ENCODE results near the gene MKRN2. TPM values are rescaled to one million over a fixed set of nuclear protein-coding genes. Genes with fewer than 3 reads are reported as not detected.
A peak's percentile ranks its signal among the peaks of the same experiment; 100 is the strongest.

Gene MKRN2
- polyA plus RNA-seq (2013, experiment 1 of 2): 14.0 TPM
- 17.4 TPM for polyA plus RNA-seq (2013, experiment 2 of 2)

- H3K27ac ChIP-seq (ENCODE audit: low read depth, low read length): peak within 1 kb of the TSS; percentile 91
- no peaks in the 10 kb centered on the region for H3K9me3 ChIP-seq (ENCODE audit: insufficient read depth, low read depth, low read length)
- peak within 1 kb of the TSS; percentile 68 for H3K4me3 ChIP-seq (ENCODE audit: low read length)
- H3K36me3 ChIP-seq (ENCODE audit: insufficient read depth, low read length): no peaks in the 10 kb centered on the region
- H3K27me3 ChIP-seq (ENCODE audit: insufficient read depth, low read length): no peaks in the 10 kb centered on the region
- H3K9ac ChIP-seq (ENCODE audit: low read depth, low read length): peak within 1 kb of the TSS; percentile 90
- WGBS: under 1% methylated on average over 77 of the region's 77 CpGs
- peaks cover 22% of the 10 kb centered on the region for H3K4me1 ChIP-seq (ENCODE audit: insufficient read depth, low read length)
Observed at GRCh38 chr3:12556690-12557472, at the start of gene MKRN2. TSS of gene MKRN2 (plus strand) at chr3:12557087. CDS start at chr3:12557151, 64 bp downstream.

GRCh38 chr3:12507591-12508281, 49.2 kb upstream of the MKRN2 start:
- no peak overlapping the region for H3K27ac ChIP-seq (ENCODE audit: low read depth, low read length)
- no peaks in the 10 kb centered on the region for H3K27me3 ChIP-seq (ENCODE audit: insufficient read depth, low read length)
- H3K36me3 ChIP-seq (ENCODE audit: insufficient read depth, low read length): peaks cover 69% of the 10 kb centered on the region
- H3K9me3 ChIP-seq (ENCODE audit: insufficient read depth, low read depth, low read length): no peaks in the 10 kb centered on the region
- no peak overlapping the region for H3K4me3 ChIP-seq (ENCODE audit: low read length)
- 83% methylated on average over 8 of the region's 8 CpGs for WGBS
- H3K9ac ChIP-seq (ENCODE audit: low read depth, low read length): no peak overlapping the region
- peaks cover 8% of the 10 kb centered on the region; the same call in 1 of the 2 replicates for H3K4me1 ChIP-seq (ENCODE audit: insufficient read depth, low read length)

GRCh38 chr3:12508291-12508700, 48.6 kb upstream of the MKRN2 start:
- Histone ChIP-seq H3K9ac (ENCODE audit: low read depth, low read length) (no peak overlapping the region), H3K27me3 (ENCODE audit: insufficient read depth, low read length) (no peaks in the 10 kb centered on the region), H3K4me3 (ENCODE audit: low read length) (no peak overlapping the region), H3K36me3 (ENCODE audit: insufficient read depth, low read length) (peaks cover 69% of the 10 kb centered on the region), H3K4me1 (ENCODE audit: insufficient read depth, low read length) (peaks cover 8% of the 10 kb centered on the region; the same call in 1 of the 2 replicates), H3K9me3 (ENCODE audit: insufficient read depth, low read depth, low read length) (no peaks in the 10 kb centered on the region), H3K27ac (ENCODE audit: low read depth, low read length) (no peak overlapping the region)
- 62% methylated on average over 5 of the region's 5 CpGs for WGBS

GRCh38 chr3:12509466-12509865, 47.4 kb upstream of the MKRN2 start:
- Histone ChIP-seq H3K9me3 (ENCODE audit: insufficient read depth, low read depth, low read length) (no peaks in the 10 kb centered on the region), H3K9ac (ENCODE audit: low read depth, low read length) (no peak overlapping the region), H3K27ac (ENCODE audit: low read depth, low read length) (no peak overlapping the region), H3K4me3 (ENCODE audit: low read length) (no peak overlapping the region), H3K36me3 (ENCODE audit: insufficient read depth, low read length) (peaks cover 66% of the 10 kb centered on the region), H3K4me1 (ENCODE audit: insufficient read depth, low read length) (peaks cover 8% of the 10 kb centered on the region; the same call in 1 of the 2 replicates), H3K27me3 (ENCODE audit: insufficient read depth, low read length) (no peaks in the 10 kb centered on the region)
- WGBS: 95% methylated on average over 3 of the region's 3 CpGs

GRCh38 chr3:12512534-12513118, 44.3 kb upstream of the MKRN2 start:
- 95% methylated on average over 2 of the region's 4 CpGs for WGBS
- H3K9ac ChIP-seq (ENCODE audit: low read depth, low read length): no peak overlapping the region

GRCh38 chr3:12513694-12514446, 43.0 kb upstream of the MKRN2 start:
- 95% methylated on average over 5 of the region's 5 CpGs for WGBS
- Histone ChIP-seq H3K27me3 (ENCODE audit: insufficient read depth, low read length) (no peaks in the 10 kb centered on the region), H3K27ac (ENCODE audit: low read depth, low read length) (no peak overlapping the region), H3K9ac (ENCODE audit: low read depth, low read length) (no peak overlapping the region), H3K4me3 (ENCODE audit: low read length) (no peak overlapping the region), H3K4me1 (ENCODE audit: insufficient read depth, low read length) (no peaks in the 10 kb centered on the region), H3K36me3 (ENCODE audit: insufficient read depth, low read length) (peaks cover 70% of the 10 kb centered on the region), H3K9me3 (ENCODE audit: insufficient read depth, low read depth, low read length) (no peaks in the 10 kb centered on the region)

More at GRCh38 chr3:12512534-12513118, 44.3 kb upstream of the MKRN2 start:
- H3K9me3 ChIP-seq (ENCODE audit: insufficient read depth, low read depth, low read length): no peaks in the 10 kb centered on the region
- peaks cover 65% of the 10 kb centered on the region for H3K36me3 ChIP-seq (ENCODE audit: insufficient read depth, low read length)
- no peak overlapping the region for H3K4me3 ChIP-seq (ENCODE audit: low read length)
- H3K27me3 ChIP-seq (ENCODE audit: insufficient read depth, low read length): no peaks in the 10 kb centered on the region
- no peak overlapping the region for H3K27ac ChIP-seq (ENCODE audit: low read depth, low read length)
- peaks cover 6% of the 10 kb centered on the region; the same call in 1 of the 2 replicates for H3K4me1 ChIP-seq (ENCODE audit: insufficient read depth, low read length)

GRCh38 chr3:12515631-12516030, 41.3 kb upstream of the MKRN2 start:
- Histone ChIP-seq H3K27me3 (ENCODE audit: insufficient read depth, low read length) (no peaks in the 10 kb centered on the region), H3K9me3 (ENCODE audit: insufficient read depth, low read depth, low read length) (no peaks in the 10 kb centered on the region), H3K9ac (ENCODE audit: low read depth, low read length) (no peak overlapping the region), H3K4me3 (ENCODE audit: low read length) (no peak overlapping the region), H3K36me3 (ENCODE audit: insufficient read depth, low read length) (peaks cover 59% of the 10 kb centered on the region), H3K27ac (ENCODE audit: low read depth, low read length) (no peak overlapping the region), H3K4me1 (ENCODE audit: insufficient read depth, low read length) (no peaks in the 10 kb centered on the region)

- H3K9me3 ChIP-seq (ENCODE audit: insufficient read depth, low read depth, low read length): no peaks in the 10 kb centered on the region
- H3K4me3 ChIP-seq (ENCODE audit: low read length): no peak overlapping the region
- H3K27me3 ChIP-seq (ENCODE audit: insufficient read depth, low read length): no peaks in the 10 kb centered on the region
- no peaks in the 10 kb centered on the region for H3K4me1 ChIP-seq (ENCODE audit: insufficient read depth, low read length)
- no peak overlapping the region for H3K9ac ChIP-seq (ENCODE audit: low read depth, low read length)
- peaks cover 59% of the 10 kb centered on the region for H3K36me3 ChIP-seq (ENCODE audit: insufficient read depth, low read length)
- 92% methylated on average over 11 of the region's 11 CpGs for WGBS
- no peak overlapping the region for H3K27ac ChIP-seq (ENCODE audit: low read depth, low read length)
Observed at GRCh38 chr3:12516873-12517272, 40.0 kb upstream of the MKRN2 start.

- no peaks in the 10 kb centered on the region for H3K27me3 ChIP-seq (ENCODE audit: insufficient read depth, low read length)
- no peak overlapping the region for H3K4me3 ChIP-seq (ENCODE audit: low read length)
- no peaks in the 10 kb centered on the region for H3K9me3 ChIP-seq (ENCODE audit: insufficient read depth, low read depth, low read length)
- peaks cover 57% of the 10 kb centered on the region for H3K36me3 ChIP-seq (ENCODE audit: insufficient read depth, low read length)
- 91% methylated on average over 6 of the region's 6 CpGs for WGBS
- no peak overlapping the region for H3K9ac ChIP-seq (ENCODE audit: low read depth, low read length)
- H3K27ac ChIP-seq (ENCODE audit: low read depth, low read length): no peak overlapping the region
- no peaks in the 10 kb centered on the region for H3K4me1 ChIP-seq (ENCODE audit: insufficient read depth, low read length)
Observed at GRCh38 chr3:12518261-12519028, 38.4 kb upstream of the MKRN2 start.

GRCh38 chr3:12521010-12521409, 35.9 kb upstream of the MKRN2 start:
- Histone ChIP-seq H3K27ac (ENCODE audit: low read depth, low read length) (no peak overlapping the region), H3K27me3 (ENCODE audit: insufficient read depth, low read length) (no peaks in the 10 kb centered on the region), H3K4me1 (ENCODE audit: insufficient read depth, low read length) (no peaks in the 10 kb centered on the region), H3K9me3 (ENCODE audit: insufficient read depth, low read depth, low read length) (no peaks in the 10 kb centered on the region), H3K36me3 (ENCODE audit: insufficient read depth, low read length) (peaks cover 47% of the 10 kb centered on the region), H3K9ac (ENCODE audit: low read depth, low read length) (no peak overlapping the region), H3K4me3 (ENCODE audit: low read length) (no peak overlapping the region)
- 87% methylated on average over 2 of the region's 2 CpGs for WGBS

All from HUES64 (cell line).